BLaER1 treated with 17β-estradiol and CSF1 and Interleukin-3, amounts not matched to agents 10 nM and 100 nM (cell line): ENCODE data around the gene MYO1G.

Experiments used
- H3K27ac ChIP-seq, 11 experiments: shearing (Covaris generic); formaldehyde crosslinking; 2 replicates each; pipeline ENCODE4 v1.8.1; 2022
- H3K27me3 ChIP-seq, 11 experiments: shearing (Covaris generic); formaldehyde crosslinking; 2 replicates each; pipeline ENCODE4 v1.8.1; 2022
- H3K36me3 ChIP-seq, 11 experiments: shearing (Covaris generic); formaldehyde crosslinking; 2 replicates each; pipeline ENCODE4 v1.8.1; 2022
- H3K4me1 ChIP-seq, 10 experiments: shearing (Covaris generic); formaldehyde crosslinking; 2 replicates each; pipeline ENCODE4 v1.8.1; 2022
- H3K4me2 ChIP-seq, 11 experiments: shearing (Covaris generic); formaldehyde crosslinking; 2 replicates each; pipeline ENCODE4 v1.8.1; 2022
- H3K4me3 ChIP-seq, 10 experiments: shearing (Covaris generic); formaldehyde crosslinking; 2 replicates each; pipeline ENCODE4 v1.8.1; 2022
- H3K9ac ChIP-seq, 11 experiments: shearing (Covaris generic); formaldehyde crosslinking; 2 replicates each; pipeline ENCODE4 v1.8.1; 2022
- H3K9me3 ChIP-seq, 11 experiments: shearing (Covaris generic); formaldehyde crosslinking; replicated peaks in 1 of 11; 2 replicates each; pipeline ENCODE4 v1.8.1; 2022
- H4K20me1 ChIP-seq, 11 experiments: shearing (Covaris generic); formaldehyde crosslinking; 2 replicates each; pipeline ENCODE4 v1.8.1; 2022
- Cebpa-rat ChIP-seq, 11 experiments: shearing (Covaris generic); IDR thresholded peaks; 2 replicates each; pipeline ENCODE4 v1.8.1; 2022

The MYO1G gene

DNA sequence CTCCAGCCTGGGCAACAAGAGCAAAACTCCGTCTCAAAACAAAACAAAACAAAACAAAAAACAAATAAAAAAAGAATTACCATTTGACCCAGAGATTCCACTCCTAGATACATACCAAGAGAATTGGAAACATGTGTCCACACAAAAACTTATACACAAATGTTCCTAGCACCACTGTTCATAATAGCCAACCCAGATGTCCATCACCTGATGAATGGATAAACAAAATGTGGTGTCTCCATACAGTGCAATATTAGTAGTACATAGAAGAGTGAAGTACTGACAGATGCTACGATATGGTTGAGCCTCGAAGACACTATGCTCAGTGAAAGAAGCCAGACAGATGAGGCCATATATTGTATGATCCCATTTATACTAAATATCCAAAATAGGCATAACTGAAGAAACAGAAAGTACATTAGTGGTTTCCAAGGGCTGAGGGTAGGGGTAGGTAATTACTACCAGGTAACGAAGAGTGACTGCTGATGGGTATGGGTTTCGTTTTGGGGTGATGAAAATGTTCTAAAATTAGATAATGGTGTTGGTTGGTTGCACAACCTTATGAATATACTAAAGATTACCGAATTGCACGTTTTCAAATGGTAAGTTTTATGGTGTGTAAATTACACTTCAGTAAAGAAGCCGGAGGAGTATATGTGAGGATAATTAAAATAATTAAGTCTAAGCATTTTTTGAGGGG is 20.0 kb downstream of the MYO1G start:
- Histone ChIP-seq H3K27ac (no peak overlapping the region), H3K4me2 (no peak overlapping the region), H3K4me1 (peaks cover 0 to 20% (median 3%) of the 10 kb centered on the region in 10 experiments; a peak in 7 of 20 replicates), H3K4me3 (no peak overlapping the region), H3K9me3 (no peaks in the 10 kb centered on the region; a peak in 1 of 22 replicates), H3K9ac (no peak overlapping the region), H3K36me3 (peaks cover 2 to 75% (median 18%) of the 10 kb centered on the region in 11 experiments; a peak in 17 of 22 replicates), H4K20me1 (peaks cover 0 to 63% (median 16%) of the 10 kb centered on the region in 11 experiments; a peak in 12 of 22 replicates), H3K27me3 (no peaks in the 10 kb centered on the region)
- no peak for TF ChIP-seq Cebpa-rat (IDR thresholded peaks at IDR 0.05)

- no peak overlapping the region for H3K4me2 ChIP-seq
- no peak for TF ChIP-seq Cebpa-rat (IDR thresholded peaks at IDR 0.05)
These were observed 22.6 kb downstream of the MYO1G start for GRCh38 chr7:44956157-44956766.

DNA sequence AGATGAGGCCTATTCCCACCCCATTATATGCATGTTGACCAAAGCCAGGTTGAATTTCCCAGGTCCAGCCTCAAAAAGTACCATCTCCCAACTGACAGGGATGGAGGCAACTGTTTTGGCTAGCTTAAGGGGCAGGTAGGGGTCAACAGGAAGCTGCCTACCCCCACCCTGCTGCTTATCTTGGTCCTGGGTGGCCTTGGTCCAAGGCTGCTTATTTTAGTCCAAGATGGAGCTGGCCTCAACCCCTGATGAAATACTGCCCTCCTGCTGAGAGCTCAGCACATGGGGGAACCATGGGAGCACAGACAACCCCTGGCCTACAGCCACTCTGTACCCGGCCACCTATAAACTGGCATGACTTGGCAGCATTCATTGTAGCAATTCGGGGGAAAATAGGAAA is 23.1 kb downstream of the MYO1G start:
- Histone ChIP-seq H4K20me1 (peaks cover 0 to 77% (median 11%) of the 10 kb centered on the region in 11 experiments; a peak in 11 of 22 replicates), H3K9ac (no peak overlapping the region), H3K9me3 (no peaks in the 10 kb centered on the region; a peak in 1 of 22 replicates), H3K27ac (no peak overlapping the region), H3K4me2 (no peak overlapping the region), H3K4me1 (peaks cover 0 to 20% (median 3%) of the 10 kb centered on the region in 10 experiments; a peak in 7 of 20 replicates), H3K4me3 (no peak overlapping the region), H3K27me3 (no peaks in the 10 kb centered on the region), H3K36me3 (peaks cover 0 to 87% (median 9%) of the 10 kb centered on the region in 11 experiments; a peak in 12 of 22 replicates)
- no peak for TF ChIP-seq Cebpa-rat (IDR thresholded peaks at IDR 0.05)

More at GRCh38 chr7:44956157-44956766, 22.6 kb downstream of the MYO1G start:
- H3K27me3 ChIP-seq, result no peaks in the 10 kb centered on the region
- no peak overlapping the region for H3K27ac ChIP-seq
- H3K9ac ChIP-seq, result no peak overlapping the region
- H3K9me3 ChIP-seq, result no peaks in the 10 kb centered on the region; a peak in 1 of 22 replicates
- peaks cover 0 to 82% (median 9%) of the 10 kb centered on the region in 11 experiments; a peak in 12 of 22 replicates for H3K36me3 ChIP-seq
- H3K4me3 ChIP-seq, result no peak overlapping the region
- peaks cover 0 to 20% (median 3%) of the 10 kb centered on the region in 10 experiments; a peak in 7 of 20 replicates for H3K4me1 ChIP-seq
- peaks cover 0 to 72% (median 11%) of the 10 kb centered on the region in 11 experiments; a peak in 11 of 22 replicates for H4K20me1 ChIP-seq

- H3K4me1 ChIP-seq, result no peaks in the 10 kb centered on the region
- no peaks in the 10 kb centered on the region; a peak in 1 of 22 replicates for H3K9me3 ChIP-seq
- H3K4me3 ChIP-seq, result no peak overlapping the region
- H3K9ac ChIP-seq, result no peak overlapping the region
- no peak overlapping the region for H3K27ac ChIP-seq
- peaks cover 0 to 94% (median 16%) of the 10 kb centered on the region in 11 experiments; a peak in 12 of 22 replicates for H3K36me3 ChIP-seq
- no peak overlapping the region for H3K4me2 ChIP-seq
- no peak for TF ChIP-seq Cebpa-rat (IDR thresholded peaks at IDR 0.05)
- no peaks in the 10 kb centered on the region for H3K27me3 ChIP-seq
- peaks cover 0 to 84% (median 0%) of the 10 kb centered on the region in 11 experiments; a peak in 8 of 22 replicates for H4K20me1 ChIP-seq
These were observed 25.7 kb downstream of the MYO1G start for GRCh38 chr7:44953156-44953555.

DNA sequence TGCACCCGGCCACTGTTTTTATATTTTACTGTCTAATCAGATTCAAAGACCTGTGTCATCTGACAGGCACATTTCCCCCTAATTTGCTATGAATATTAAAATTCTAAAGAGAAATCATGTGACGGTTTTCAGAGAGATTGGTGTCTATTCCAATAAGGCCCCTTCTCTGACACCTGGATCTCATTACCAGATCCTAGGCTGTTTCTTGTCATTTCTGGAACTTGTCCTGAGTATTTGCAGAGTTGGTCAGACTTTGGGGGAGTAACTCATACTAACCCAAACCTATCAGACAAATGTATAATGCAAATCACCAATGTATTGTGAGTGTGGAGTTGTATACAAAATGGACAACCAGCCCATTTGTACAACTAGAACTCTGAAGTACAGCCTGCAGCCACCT is 29.5 kb downstream of the MYO1G start:
- no peak for TF ChIP-seq Cebpa-rat (IDR thresholded peaks at IDR 0.05)
- Histone ChIP-seq H3K4me2 (no peak overlapping the region), H4K20me1 (peaks cover 0 to 97% (median 0%) of the 10 kb centered on the region in 11 experiments; a peak in 7 of 22 replicates), H3K9ac (no peak overlapping the region), H3K27me3 (no peaks in the 10 kb centered on the region), H3K4me3 (no peak overlapping the region), H3K36me3 (peaks cover 0 to 62% (median 6%) of the 10 kb centered on the region in 11 experiments; a peak in 11 of 22 replicates), H3K9me3 (no peaks in the 10 kb centered on the region; a peak in 1 of 22 replicates), H3K4me1 (peaks cover 0 to 9% (median 0%) of the 10 kb centered on the region in 10 experiments; a peak in 2 of 20 replicates), H3K27ac (no peak overlapping the region)

- H3K4me2 ChIP-seq, result no peak overlapping the region
- H3K9me3 ChIP-seq, result no peaks in the 10 kb centered on the region
- H3K4me1 ChIP-seq, result peaks cover 0 to 9% (median 0%) of the 10 kb centered on the region in 10 experiments; a peak in 2 of 20 replicates
- TF ChIP-seq Cebpa-rat (IDR thresholded peaks at IDR 0.05), result no peak
- no peak overlapping the region for H3K27ac ChIP-seq
- H3K9ac ChIP-seq, result no peak overlapping the region
- peaks cover 0 to 97% (median 0%) of the 10 kb centered on the region in 11 experiments; a peak in 7 of 22 replicates for H4K20me1 ChIP-seq
- H3K27me3 ChIP-seq, result no peaks in the 10 kb centered on the region
- H3K4me3 ChIP-seq, result no peak overlapping the region
- peaks cover 0 to 49% (median 3%) of the 10 kb centered on the region in 11 experiments; a peak in 8 of 22 replicates for H3K36me3 ChIP-seq
These were observed 33.3 kb downstream of the MYO1G start for GRCh38 chr7:44945479-44945878.

DNA sequence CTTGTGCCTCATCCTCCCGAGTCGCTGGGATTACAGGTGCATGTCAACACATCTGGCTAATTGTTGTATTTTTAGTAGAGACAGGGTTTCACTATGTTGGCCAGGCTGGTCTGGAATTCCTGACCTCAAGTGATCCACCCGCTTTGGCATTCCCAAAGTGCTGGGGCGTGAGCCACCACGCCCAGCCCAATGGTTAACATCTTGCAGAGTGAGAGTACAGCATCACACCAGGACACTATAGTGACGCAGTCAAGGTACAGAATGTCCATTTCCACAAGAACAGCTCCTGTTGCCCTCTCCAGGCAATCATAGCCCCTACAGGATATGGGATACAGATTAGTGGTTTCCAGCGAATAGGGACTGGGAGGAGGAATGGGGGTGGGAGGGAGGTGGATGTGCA is 34.0 kb downstream of the MYO1G start:
- H3K9me3 ChIP-seq, result no peaks in the 10 kb centered on the region
- no peak for TF ChIP-seq Cebpa-rat (IDR thresholded peaks at IDR 0.05)

DNA sequence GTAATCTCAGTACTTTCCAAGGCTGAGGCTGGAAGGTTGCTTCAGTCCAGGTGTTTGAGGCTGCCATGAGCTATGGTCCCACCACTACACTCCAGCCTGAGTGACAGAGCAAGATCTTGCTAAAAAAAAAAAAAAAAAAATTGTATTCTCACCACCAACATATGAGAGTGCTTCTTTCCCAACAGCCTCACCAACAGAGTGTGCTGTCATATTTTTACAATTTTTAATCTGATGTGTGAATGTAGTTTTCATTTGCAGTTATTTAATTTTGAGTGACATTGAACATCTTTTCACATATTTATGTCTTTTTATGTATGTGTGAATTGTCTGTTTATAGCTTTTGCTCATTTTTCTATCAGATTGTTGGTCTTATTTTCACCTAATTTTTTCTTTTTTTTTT is 35.2 kb downstream of the MYO1G start:
- H3K4me1 ChIP-seq, result peaks cover 0 to 19% (median 3%) of the 10 kb centered on the region in 10 experiments; a peak in 8 of 20 replicates
- no peaks in the 10 kb centered on the region for H3K9me3 ChIP-seq

More for the DNA sequence above, 34.0 kb downstream of the MYO1G start:
- no peak overlapping the region for H3K27ac ChIP-seq
- no peak overlapping the region for H3K9ac ChIP-seq
- H3K4me2 ChIP-seq, result no peak overlapping the region
- H3K4me1 ChIP-seq, result peaks cover 0 to 9% (median 0%) of the 10 kb centered on the region in 10 experiments; a peak in 2 of 20 replicates
- no peak overlapping the region for H3K4me3 ChIP-seq
- H3K36me3 ChIP-seq, result peaks cover 0 to 43% (median 0%) of the 10 kb centered on the region in 11 experiments; a peak in 8 of 22 replicates
- H4K20me1 ChIP-seq, result peaks cover 0 to 95% (median 0%) of the 10 kb centered on the region in 11 experiments; a peak in 7 of 22 replicates
- H3K27me3 ChIP-seq, result no peaks in the 10 kb centered on the region

More for the DNA sequence above, 35.2 kb downstream of the MYO1G start:
- Histone ChIP-seq H3K9ac (no peak overlapping the region), H3K4me2 (no peak overlapping the region), H3K4me3 (no peak overlapping the region), H3K27me3 (no peaks in the 10 kb centered on the region), H3K36me3 (peaks cover 0 to 33% (median 0%) of the 10 kb centered on the region in 11 experiments; a peak in 8 of 22 replicates), H3K27ac (no peak overlapping the region), H4K20me1 (peaks cover 0 to 84% (median 0%) of the 10 kb centered on the region in 11 experiments; a peak in 7 of 22 replicates)
- TF ChIP-seq Cebpa-rat (IDR thresholded peaks at IDR 0.05), result no peak
